Neutrophil (primary cell): Measurements from ENCODE around the gene FAM149A.

ENCODE experiments used
- H3K27ac ChIP-seq: fragments of 200-600 bp; sonication (generic); 2 replicates; pipeline ENCODE4 v1.5.1; 2016; ENCODE audit warnings: mild to moderate bottlenecking, moderate library complexity
- H3K27me3 ChIP-seq: fragments of 200-600 bp; sonication (generic); 2 replicates; pipeline ENCODE4 v1.6.0; 2016; ENCODE audit warnings: mild to moderate bottlenecking
- H3K36me3 ChIP-seq: fragments of 200-600 bp; sonication (generic); 2 replicates; pipeline ENCODE4 v1.5.1; 2017
- H3K4me1 ChIP-seq, 2 experiments: fragments of 200-600 bp in 1 of 2; sonication (generic) in 1 of 2; 1 replicate in 1 of 2; 2 replicates in 1 of 2; pipeline versions ENCODE4 v1.5.1 to v1.6.1; 2013 to 2016; ENCODE audit warnings: low read depth in 1 of 2, low read length in 1 of 2, mild to moderate bottlenecking in 1 of 2, moderate library complexity in 1 of 2; ENCODE audit not compliant: control insufficient read depth in 1 of 2, insufficient read depth in 1 of 2
- H3K4me3 ChIP-seq, 2 experiments: fragments of 200-600 bp in 1 of 2; sonication (generic) in 1 of 2; 1 replicate in 1 of 2; 2 replicates in 1 of 2; pipeline ENCODE4 v1.5.1; 2013 to 2016; ENCODE audit warnings: low read depth in 1 of 2, low read length in 1 of 2, mild to moderate bottlenecking in 1 of 2, moderate library complexity in 1 of 2
- H3K9me3 ChIP-seq: fragments of 200-600 bp; sonication (generic); 2 replicates; pipeline ENCODE4 v1.5.1; 2016
- TF ChIP-seq, protein P1 (sequence below): fragments of 200-600 bp; sonication (generic); IDR thresholded peaks from 2 replicates; pipeline ENCODE4 v1.5.1; 2016; ENCODE audit warnings: antibody characterized with exemption

FAM149A gene

DNA sequence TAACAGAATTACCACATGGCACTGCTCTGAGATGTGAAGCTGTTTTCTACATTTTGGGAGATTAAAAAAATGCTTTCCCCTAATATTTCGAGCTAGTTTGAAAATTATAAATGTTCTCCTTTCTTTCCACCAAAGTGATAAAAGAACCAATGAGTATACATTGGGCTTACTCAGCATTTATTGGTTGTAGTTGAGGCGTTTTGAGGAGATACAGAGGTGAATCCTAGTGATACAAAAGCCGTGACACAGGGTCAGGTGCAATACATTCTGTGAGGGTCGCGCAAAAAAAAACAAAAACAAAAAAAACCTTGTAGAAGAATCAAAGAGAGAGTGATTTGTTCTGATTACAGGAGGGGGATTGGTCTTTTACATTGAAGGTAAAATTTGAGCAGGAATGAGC, 54.5 kb downstream of the FAM149A start:
- Histone ChIP-seq H3K27me3 (peaks cover 35% of the 10 kb centered on the region), H3K4me1 (no peaks in the 10 kb centered on the region), H3K27ac (no peak overlapping the region), H3K36me3 (no peaks in the 10 kb centered on the region), H3K9me3 (no peaks in the 10 kb centered on the region), H3K4me3 (no peak overlapping the region)
- TF ChIP-seq, protein P1, sequence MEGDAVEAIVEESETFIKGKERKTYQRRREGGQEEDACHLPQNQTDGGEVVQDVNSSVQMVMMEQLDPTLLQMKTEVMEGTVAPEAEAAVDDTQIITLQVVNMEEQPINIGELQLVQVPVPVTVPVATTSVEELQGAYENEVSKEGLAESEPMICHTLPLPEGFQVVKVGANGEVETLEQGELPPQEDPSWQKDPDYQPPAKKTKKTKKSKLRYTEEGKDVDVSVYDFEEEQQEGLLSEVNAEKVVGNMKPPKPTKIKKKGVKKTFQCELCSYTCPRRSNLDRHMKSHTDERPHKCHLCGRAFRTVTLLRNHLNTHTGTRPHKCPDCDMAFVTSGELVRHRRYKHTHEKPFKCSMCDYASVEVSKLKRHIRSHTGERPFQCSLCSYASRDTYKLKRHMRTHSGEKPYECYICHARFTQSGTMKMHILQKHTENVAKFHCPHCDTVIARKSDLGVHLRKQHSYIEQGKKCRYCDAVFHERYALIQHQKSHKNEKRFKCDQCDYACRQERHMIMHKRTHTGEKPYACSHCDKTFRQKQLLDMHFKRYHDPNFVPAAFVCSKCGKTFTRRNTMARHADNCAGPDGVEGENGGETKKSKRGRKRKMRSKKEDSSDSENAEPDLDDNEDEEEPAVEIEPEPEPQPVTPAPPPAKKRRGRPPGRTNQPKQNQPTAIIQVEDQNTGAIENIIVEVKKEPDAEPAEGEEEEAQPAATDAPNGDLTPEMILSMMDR: no peak

DNA sequence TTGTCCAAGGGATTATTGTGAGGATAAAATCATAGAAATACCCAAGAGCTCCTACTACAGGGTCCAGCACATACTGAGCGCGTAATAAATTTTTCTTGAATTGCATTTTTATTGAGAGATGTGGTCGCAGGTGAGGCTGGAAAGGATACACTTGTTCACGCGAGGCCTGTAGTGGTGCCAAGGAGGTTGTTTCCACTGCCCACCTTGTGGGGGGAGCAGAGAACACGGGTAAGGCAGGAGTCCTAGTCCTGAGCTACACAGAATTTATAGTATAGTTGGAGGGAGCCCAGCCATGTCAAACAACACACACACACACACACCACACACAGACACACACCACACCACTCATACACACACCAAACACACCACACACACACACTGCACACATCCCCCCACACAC, 55.1 kb downstream of the FAM149A start:
- Histone ChIP-seq H3K27ac (no peak overlapping the region), H3K4me1 (no peaks in the 10 kb centered on the region), H3K4me3 (no peak overlapping the region), H3K36me3 (no peaks in the 10 kb centered on the region), H3K27me3 (peaks cover 35% of the 10 kb centered on the region), H3K9me3 (no peaks in the 10 kb centered on the region)
- TF ChIP-seq, protein P1: no peak

DNA sequence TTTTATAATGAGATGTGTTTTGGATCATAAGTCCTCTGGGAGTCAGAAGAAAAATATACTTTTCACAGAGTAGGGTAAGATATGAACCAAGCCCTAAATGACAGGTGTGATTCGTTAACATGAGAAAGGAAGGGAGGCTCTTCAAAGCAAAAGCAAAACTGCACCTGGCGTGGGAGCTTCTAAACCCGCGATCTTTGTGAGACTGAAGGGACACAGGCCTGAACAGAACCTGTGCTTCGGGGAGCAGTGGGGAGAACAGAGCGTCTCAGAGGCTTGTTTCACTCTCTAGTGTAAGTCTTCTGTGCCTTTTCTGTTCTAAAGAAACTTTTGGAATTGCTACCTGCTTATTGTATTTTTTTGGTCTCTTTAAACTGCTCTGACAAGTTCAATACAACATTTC, 56.6 kb downstream of the FAM149A start:
- TF ChIP-seq, protein P1: no peak

DNA sequence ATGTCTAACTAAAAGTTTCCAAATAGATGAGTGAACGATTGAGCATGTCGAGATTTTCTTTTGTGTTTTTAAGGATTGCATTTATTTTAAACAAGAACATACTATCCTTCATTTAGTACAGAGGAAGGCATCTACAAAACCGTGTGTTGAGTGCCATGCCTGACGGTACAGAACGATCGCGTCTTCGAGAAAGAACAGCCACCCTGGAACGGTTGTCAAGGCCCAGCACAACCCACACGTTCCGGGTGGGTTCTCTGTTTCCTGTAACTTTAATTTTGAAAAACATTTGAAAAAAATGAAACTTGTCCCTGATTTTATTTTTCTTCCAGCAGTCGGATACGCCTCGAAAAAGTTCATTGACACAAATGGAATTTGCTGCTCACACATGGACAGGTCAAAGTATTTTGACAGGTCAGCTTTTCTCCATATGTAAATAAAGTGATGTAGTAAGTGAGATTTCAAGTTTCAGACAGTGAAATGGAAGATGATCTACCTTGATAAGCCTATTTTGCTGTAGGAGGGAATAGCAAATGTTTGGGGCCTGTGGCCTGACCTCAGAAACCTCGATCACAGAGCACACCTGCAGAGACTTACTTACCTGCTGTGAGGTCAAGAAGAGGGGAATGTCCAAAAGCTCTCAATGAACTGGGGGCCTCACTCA, 62.5 kb downstream of the FAM149A start:
- Histone ChIP-seq H3K36me3 (no peaks in the 10 kb centered on the region), H3K27ac (no peak overlapping the region), H3K27me3 (peaks cover 15% of the 10 kb centered on the region), H3K4me3 (no peak overlapping the region), H3K9me3 (no peaks in the 10 kb centered on the region), H3K4me1 (no peaks in the 10 kb centered on the region)
- TF ChIP-seq, protein P1: no peak

More for the DNA sequence above, 56.6 kb downstream of the FAM149A start:
- H3K27me3 ChIP-seq: peaks cover 35% of the 10 kb centered on the region
- no peak overlapping the region for H3K4me3 ChIP-seq
- H3K9me3 ChIP-seq: no peaks in the 10 kb centered on the region
- H3K27ac ChIP-seq: no peak overlapping the region
- H3K36me3 ChIP-seq: no peaks in the 10 kb centered on the region
- no peaks in the 10 kb centered on the region for H3K4me1 ChIP-seq

DNA sequence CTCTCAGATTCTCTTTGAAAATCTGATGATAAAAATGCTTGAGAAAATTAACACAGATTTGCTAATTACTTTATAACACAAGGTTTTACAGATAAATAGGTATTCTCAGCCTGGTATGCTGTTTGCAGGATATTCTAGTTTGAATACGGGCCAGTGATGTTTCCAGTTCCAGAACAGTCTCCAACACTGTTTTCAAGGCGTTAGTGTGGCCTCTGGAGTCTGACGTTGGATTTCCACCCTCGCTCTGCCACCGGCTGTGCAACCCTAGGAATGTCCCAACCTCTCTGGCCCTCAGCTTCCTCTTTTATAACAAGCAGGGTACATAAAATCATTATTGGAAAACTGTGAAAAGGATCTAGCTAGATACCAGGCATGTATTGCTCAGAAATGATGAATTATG, 63.1 kb downstream of the FAM149A start:
- Histone ChIP-seq H3K4me3 (no peak overlapping the region), H3K9me3 (no peaks in the 10 kb centered on the region)
- TF ChIP-seq, protein P1: no peak

More for the DNA sequence above, 63.1 kb downstream of the FAM149A start:
- Histone ChIP-seq H3K27me3 (peaks cover 9% of the 10 kb centered on the region), H3K4me1 (no peaks in the 10 kb centered on the region), H3K27ac (no peak overlapping the region), H3K36me3 (no peaks in the 10 kb centered on the region)
